Fibroblast of lung (primary cell): ENCODE results near the gene VEGFA.

Source experiments
- CTCF ChIP-seq, 2 donors: IDR thresholded peaks in 1 of 2; conservative IDR thresholded peaks in 1 of 2; 1 replicate in 1 of 2; 2 replicates in 1 of 2; pipeline ENCODE4 v1.5.1; 2011 to 2012; ENCODE audit warnings: low read length in 2 of 2, control low read depth in 1 of 2, inconsistent platforms in 1 of 2, low read depth in 1 of 2, mild to moderate bottlenecking in 1 of 2
- EZH2 ChIP-seq: IDR thresholded peaks from 2 replicates; pipeline ENCODE4 v1.5.1; 2012; ENCODE audit warnings: low read length, control low read depth, mild to moderate bottlenecking; ENCODE audit errors: missing control alignments

GRCh38 chr6:43724354-43724753 is 45.7 kb upstream of the VEGFA start:
- TF ChIP-seq EZH2 (no peak), CTCF (conservative IDR thresholded peaks at IDR 0.05 in 1 of 2, IDR thresholded peaks at IDR 0.05 in 1 of 2; ENCODE audit: low read depth in 1 of 2, low read length in 2 of 2) (no peak)
